ENCODE results near the gene CLIP4. TPM values are rescaled to one million over a fixed set of nuclear protein-coding genes. Genes with fewer than 3 reads are reported as not detected.

CLIP4 gene, protein sequence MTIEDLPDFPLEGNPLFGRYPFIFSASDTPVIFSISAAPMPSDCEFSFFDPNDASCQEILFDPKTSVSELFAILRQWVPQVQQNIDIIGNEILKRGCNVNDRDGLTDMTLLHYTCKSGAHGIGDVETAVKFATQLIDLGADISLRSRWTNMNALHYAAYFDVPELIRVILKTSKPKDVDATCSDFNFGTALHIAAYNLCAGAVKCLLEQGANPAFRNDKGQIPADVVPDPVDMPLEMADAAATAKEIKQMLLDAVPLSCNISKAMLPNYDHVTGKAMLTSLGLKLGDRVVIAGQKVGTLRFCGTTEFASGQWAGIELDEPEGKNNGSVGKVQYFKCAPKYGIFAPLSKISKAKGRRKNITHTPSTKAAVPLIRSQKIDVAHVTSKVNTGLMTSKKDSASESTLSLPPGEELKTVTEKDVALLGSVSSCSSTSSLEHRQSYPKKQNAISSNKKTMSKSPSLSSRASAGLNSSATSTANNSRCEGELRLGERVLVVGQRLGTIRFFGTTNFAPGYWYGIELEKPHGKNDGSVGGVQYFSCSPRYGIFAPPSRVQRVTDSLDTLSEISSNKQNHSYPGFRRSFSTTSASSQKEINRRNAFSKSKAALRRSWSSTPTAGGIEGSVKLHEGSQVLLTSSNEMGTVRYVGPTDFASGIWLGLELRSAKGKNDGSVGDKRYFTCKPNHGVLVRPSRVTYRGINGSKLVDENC
- 10 to 100 TPM; 23.7 to 45.0 TPM for total RNA-seq
- 10 to 100 TPM; 14.4 to 16.0 TPM for polyA plus RNA-seq (ENCODE audit: insufficient read length in 2 of 2)
- long read RNA-seq, donor 1, full-length matches to known transcripts: 1 of 1 reads
- long read RNA-seq, donor 1, partial matches to known transcripts: 0 of 1 reads
- long read RNA-seq, donor 1, other reads (novel, unspliced or antisense): 0 of 1 reads
- long read RNA-seq, donor 2: 0 reads
- long read RNA-seq, donor 3, full-length matches to known transcripts: 1 of 1 reads
- long read RNA-seq, donor 3, partial matches to known transcripts: 0 of 1 reads
- long read RNA-seq, donor 3, other reads (novel, unspliced or antisense): 0 of 1 reads
- long read RNA-seq, donor 4: 0 reads

DNA sequence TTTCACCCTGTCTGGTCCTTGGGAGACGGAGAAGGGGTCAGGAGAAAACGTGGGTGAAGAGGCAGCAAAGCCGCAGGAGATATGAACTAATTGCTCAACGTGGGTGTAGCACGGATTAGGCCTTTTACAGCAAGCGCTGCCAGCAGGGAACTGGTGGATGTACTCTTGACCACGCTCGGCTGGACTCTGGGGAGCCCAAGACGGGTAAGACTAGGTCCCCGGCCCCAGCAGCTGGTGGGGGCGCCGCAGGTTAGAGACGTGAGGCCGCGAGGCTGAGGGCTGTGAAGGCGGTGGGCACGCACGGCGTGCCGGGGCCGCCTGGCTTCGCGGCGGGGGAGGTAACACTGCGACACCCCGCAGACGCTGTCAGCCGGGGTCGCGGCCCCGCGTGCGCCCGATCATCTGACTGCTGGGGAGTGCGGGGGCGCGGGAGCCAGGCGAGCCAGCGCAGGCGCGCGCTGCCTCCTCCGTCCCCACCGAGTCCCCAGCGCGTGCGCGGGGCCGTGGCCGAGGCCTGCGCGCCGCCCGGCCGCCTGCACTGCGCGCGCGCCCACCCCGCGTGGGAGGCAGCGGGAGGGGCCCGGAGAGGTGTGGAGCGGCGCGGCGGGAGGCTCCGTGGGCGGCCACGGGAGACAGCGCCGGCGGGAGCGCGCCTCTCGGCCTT lies at the start of gene CLIP4:
Gene CLIP4 (plus strand): TSS at position 470 of the 664 bp plus-strand sequence. CDS start 5,974 bp downstream, outside the sequence.
- 2% methylated on average over 75 of the region's 76 CpGs for WGBS (ENCODE audit: insufficient coverage)
- Histone ChIP-seq H3K27me3 (ENCODE audit: control insufficient read depth, insufficient read depth, low read length) (no peaks in the 10 kb centered on the region), H3K27ac (ENCODE audit: low read depth, low read length) (peak within 1 kb of the TSS; percentile 63), H3K36me3 (ENCODE audit: control insufficient read depth, insufficient read depth, low read length) (no peaks in the 10 kb centered on the region), H3K9me3 (ENCODE audit: control insufficient read depth, insufficient read depth, low read length) (no peaks in the 10 kb centered on the region), H3K4me1 (ENCODE audit: control insufficient read depth, insufficient read depth, low read length) (peaks cover 3% of the 10 kb centered on the region), H3K4me3 (ENCODE audit: low read depth, low read length) (peak within 1 kb of the TSS; percentile 80)
- DNase-seq (ENCODE audit: low read depth in 4 of 6, low spot score in 6 of 6): peak; percentile 28 to 90 (median 57)

DNA sequence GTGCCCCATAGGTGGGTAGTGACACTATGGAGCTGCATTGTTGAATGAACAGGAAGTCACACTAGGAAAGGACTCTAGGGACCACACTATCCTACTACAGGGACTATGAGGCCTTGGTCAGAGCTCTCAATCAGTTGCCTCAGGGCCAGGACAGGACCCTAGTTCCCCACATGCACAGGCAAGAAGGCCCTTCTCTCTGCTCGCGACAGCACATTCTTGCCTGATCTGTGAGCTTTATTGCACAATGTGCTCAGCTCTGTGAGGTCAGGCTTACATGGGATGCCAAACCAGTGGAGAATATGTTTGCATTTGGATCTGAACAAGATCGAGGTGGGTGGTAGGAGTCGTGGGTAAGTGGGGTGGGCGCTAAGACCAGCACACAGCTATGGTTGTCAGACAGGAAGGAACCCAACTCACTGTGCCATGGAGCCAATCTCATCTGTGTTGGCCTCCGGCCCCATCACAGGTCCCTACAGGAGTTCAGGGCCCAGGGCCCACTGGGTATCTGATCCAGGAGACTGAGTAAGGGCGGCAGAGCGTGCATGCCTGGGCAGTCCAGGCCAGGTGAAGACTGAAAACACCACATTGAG lies 48.8 kb upstream of the CLIP4 start:
- WGBS (ENCODE audit: insufficient coverage): 90% methylated on average over 6 of the region's 8 CpGs

DNA sequence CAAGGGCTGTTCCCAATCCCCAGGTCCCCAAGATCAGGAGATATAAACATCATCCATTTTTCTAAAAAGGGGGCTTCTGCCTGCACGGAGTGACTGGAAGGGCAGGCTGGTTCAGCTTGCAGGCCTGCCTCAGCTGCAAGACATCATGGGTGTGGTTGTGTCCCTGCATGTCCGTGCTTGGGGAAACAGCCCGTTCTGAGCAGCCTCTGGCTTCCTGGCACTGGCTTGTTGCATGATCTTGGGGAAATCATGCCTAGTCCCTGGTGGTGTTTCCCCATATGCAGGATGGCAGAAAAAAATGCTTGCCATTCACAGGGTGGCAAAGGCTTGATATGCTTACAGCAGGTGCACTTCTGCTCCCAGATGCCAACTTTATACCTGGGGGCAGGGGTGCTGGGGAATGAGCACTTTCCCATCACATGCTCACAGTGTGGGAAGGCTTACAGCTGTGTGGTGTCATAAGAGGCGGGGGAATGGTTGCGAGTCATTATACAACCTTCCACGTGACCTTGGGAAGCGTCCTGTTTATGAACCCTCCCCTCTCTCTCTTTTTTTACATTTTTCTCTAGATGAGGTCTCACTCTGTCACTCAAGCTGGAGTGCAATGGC lies 48.1 kb upstream of the CLIP4 start:
- DNase-seq (ENCODE audit: low read depth in 4 of 6, low spot score in 6 of 6): no peak
- Histone ChIP-seq H3K9me3 (ENCODE audit: control insufficient read depth, insufficient read depth, low read length) (no peaks in the 10 kb centered on the region), H3K36me3 (ENCODE audit: control insufficient read depth, insufficient read depth, low read length) (peaks cover 4% of the 10 kb centered on the region), H3K27ac (ENCODE audit: low read depth, low read length) (no peak overlapping the region), H3K4me3 (ENCODE audit: low read depth, low read length) (no peak overlapping the region), H3K27me3 (ENCODE audit: control insufficient read depth, insufficient read depth, low read length) (no peaks in the 10 kb centered on the region), H3K4me1 (ENCODE audit: control insufficient read depth, insufficient read depth, low read length) (peaks cover 49% of the 10 kb centered on the region)
- 86% methylated on average over 5 of the region's 7 CpGs for WGBS (ENCODE audit: insufficient coverage)

More for the DNA sequence above, 48.8 kb upstream of the CLIP4 start:
- H3K36me3 ChIP-seq (ENCODE audit: control insufficient read depth, insufficient read depth, low read length): peaks cover 3% of the 10 kb centered on the region
- H3K4me1 ChIP-seq (ENCODE audit: control insufficient read depth, insufficient read depth, low read length): peaks cover 42% of the 10 kb centered on the region
- no peaks in the 10 kb centered on the region for H3K9me3 ChIP-seq (ENCODE audit: control insufficient read depth, insufficient read depth, low read length)
- H3K27me3 ChIP-seq (ENCODE audit: control insufficient read depth, insufficient read depth, low read length): no peaks in the 10 kb centered on the region
- no peak overlapping the region for H3K4me3 ChIP-seq (ENCODE audit: low read depth, low read length)
- no peak overlapping the region for H3K27ac ChIP-seq (ENCODE audit: low read depth, low read length)
- no peak for DNase-seq (ENCODE audit: low read depth in 4 of 6, low spot score in 6 of 6)

DNA sequence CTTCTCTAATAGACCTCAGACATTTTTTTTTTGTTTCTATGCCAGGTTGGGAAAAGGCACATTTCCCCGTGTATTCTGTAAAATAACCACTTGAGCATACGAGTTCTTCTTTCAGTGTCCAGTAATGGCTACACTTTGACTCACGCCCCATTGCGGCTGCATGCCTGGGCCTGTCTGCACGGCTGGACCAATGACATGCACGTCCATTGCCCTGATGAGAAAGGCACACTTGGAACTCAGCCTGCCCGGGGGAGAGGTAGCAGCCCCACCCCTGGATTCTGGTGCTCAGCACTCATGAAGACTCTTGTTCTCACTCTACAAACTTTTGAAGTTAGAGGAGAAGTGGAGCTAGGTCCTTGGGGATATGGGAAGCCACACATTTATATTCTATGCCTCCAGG lies 46.7 kb upstream of the CLIP4 start:
- Histone ChIP-seq H3K27ac (ENCODE audit: low read depth, low read length) (no peak overlapping the region), H3K4me1 (ENCODE audit: control insufficient read depth, insufficient read depth, low read length) (peaks cover 50% of the 10 kb centered on the region), H3K36me3 (ENCODE audit: control insufficient read depth, insufficient read depth, low read length) (peaks cover 4% of the 10 kb centered on the region), H3K9me3 (ENCODE audit: control insufficient read depth, insufficient read depth, low read length) (no peaks in the 10 kb centered on the region), H3K27me3 (ENCODE audit: control insufficient read depth, insufficient read depth, low read length) (no peaks in the 10 kb centered on the region), H3K4me3 (ENCODE audit: low read depth, low read length) (no peak overlapping the region)
- no peak for DNase-seq (ENCODE audit: low read depth in 4 of 6, low spot score in 6 of 6)
- WGBS (ENCODE audit: insufficient coverage): 83% methylated on average over 6 of the region's 7 CpGs

GRCh38 chr2:29070526-29070925 lies 44.7 kb upstream of the CLIP4 start:
- no peak for DNase-seq (ENCODE audit: low read depth in 4 of 6, low spot score in 6 of 6)
- Histone ChIP-seq H3K36me3 (ENCODE audit: control insufficient read depth, insufficient read depth, low read length) (peaks cover 4% of the 10 kb centered on the region), H3K4me3 (ENCODE audit: low read depth, low read length) (no peak overlapping the region), H3K9me3 (ENCODE audit: control insufficient read depth, insufficient read depth, low read length) (no peaks in the 10 kb centered on the region), H3K4me1 (ENCODE audit: control insufficient read depth, insufficient read depth, low read length) (peaks cover 38% of the 10 kb centered on the region), H3K27ac (ENCODE audit: low read depth, low read length) (no peak overlapping the region), H3K27me3 (ENCODE audit: control insufficient read depth, insufficient read depth, low read length) (no peaks in the 10 kb centered on the region)
- WGBS (ENCODE audit: insufficient coverage): 77% methylated on average over 12 of the region's 12 CpGs

- DNase-seq (ENCODE audit: low read depth in 4 of 6, low spot score in 6 of 6): no peak
- Histone ChIP-seq H3K36me3 (ENCODE audit: control insufficient read depth, insufficient read depth, low read length) (peaks cover 4% of the 10 kb centered on the region), H3K9me3 (ENCODE audit: control insufficient read depth, insufficient read depth, low read length) (no peaks in the 10 kb centered on the region), H3K27me3 (ENCODE audit: control insufficient read depth, insufficient read depth, low read length) (no peaks in the 10 kb centered on the region), H3K4me1 (ENCODE audit: control insufficient read depth, insufficient read depth, low read length) (peaks cover 40% of the 10 kb centered on the region), H3K4me3 (ENCODE audit: low read depth, low read length) (no peak overlapping the region), H3K27ac (ENCODE audit: low read depth, low read length) (no peak overlapping the region)
- 90% methylated on average over 18 of the region's 19 CpGs for WGBS (ENCODE audit: insufficient coverage)
Measured at GRCh38 chr2:29071032-29071975, 43.9 kb upstream of the CLIP4 start.

GRCh38 chr2:29072251-29072650 lies 43.0 kb upstream of the CLIP4 start:
- H3K4me3 ChIP-seq (ENCODE audit: low read depth, low read length): no peak overlapping the region
- no peaks in the 10 kb centered on the region for H3K9me3 ChIP-seq (ENCODE audit: control insufficient read depth, insufficient read depth, low read length)
- DNase-seq (ENCODE audit: low read depth in 4 of 6, low spot score in 6 of 6): no peak
- 70% methylated on average over 7 of the region's 8 CpGs for WGBS (ENCODE audit: insufficient coverage)
- peaks cover 43% of the 10 kb centered on the region for H3K4me1 ChIP-seq (ENCODE audit: control insufficient read depth, insufficient read depth, low read length)
- H3K36me3 ChIP-seq (ENCODE audit: control insufficient read depth, insufficient read depth, low read length): peaks cover 4% of the 10 kb centered on the region
- H3K27me3 ChIP-seq (ENCODE audit: control insufficient read depth, insufficient read depth, low read length): no peaks in the 10 kb centered on the region
- no peak overlapping the region for H3K27ac ChIP-seq (ENCODE audit: low read depth, low read length)

All from spinal cord (tissue), 10 donors.